ENCODE data around the gene JARID2. TPM values are rescaled to one million over a fixed set of nuclear protein-coding genes. Genes with fewer than 3 reads are reported as not detected.
A peak's percentile ranks its signal among the peaks of the same experiment; 100 is the strongest.

The JARID2 gene
- total and polyA plus RNA-seq, 9 of the 15 experiments (the other 6 are each of a cell fraction or from before 2014, with no cell fraction given): 5.0 to 29.0 (median 15.6) TPM

- TF ChIP-seq TFAM (CRISPR knock-in tag; conservative IDR thresholded peaks at IDR 0.05) (no peak), SMAD4 (CRISPR knock-in tag; conservative IDR thresholded peaks at IDR 0.05) (peak; percentile 61), DIDO1 (tag; IDR thresholded peaks at IDR 0.05; ENCODE audit: low read depth) (no peak), ZNF197 (CRISPR knock-in tag; IDR thresholded peaks at IDR 0.05; ENCODE audit: low read depth) (no peak; the same call in 1 of the 2 replicates), ZFP1 (CRISPR knock-in tag; IDR thresholded peaks at IDR 0.05) (no peak), ELF2 (CRISPR knock-in tag; IDR thresholded peaks at IDR 0.05) (0 out of 2 replicates have a peak, but pooled peaks have one; percentile 16), ESRRB (CRISPR knock-in tag; IDR thresholded peaks at IDR 0.05; ENCODE audit: borderline replicate concordance) (no peak), CTBP1 (IDR thresholded peaks at IDR 0.05; ENCODE audit: borderline replicate concordance) (peak; percentile 47; the same call in 1 of the 2 replicates), CBFA2T2 (conservative IDR thresholded peaks at IDR 0.05) (peak; percentile 42; the same call in 1 of the 2 replicates), ZNF175 (CRISPR knock-in tag; IDR thresholded peaks at IDR 0.05; ENCODE audit: low read depth) (peak; percentile 66; the same call in 1 of the 2 replicates), C11orf30 (IDR thresholded peaks at IDR 0.05; ENCODE audit: low read depth) (peak; percentile 35; the same call in 1 of the 2 replicates), RAD21 (CRISPR knock-in tag; conservative IDR thresholded peaks at IDR 0.05 in 1 of 2, IDR thresholded peaks at IDR 0.05 in 1 of 2) (peak in 1 of 2 experiments; percentile 48; a peak in 2 of 4 replicates), ZNF274 (IDR thresholded peaks at IDR 0.05; ENCODE audit: borderline replicate concordance, low read depth, low read length) (no peak), ZNF668 (CRISPR knock-in tag; IDR thresholded peaks at IDR 0.05) (no peak), ATF4 (CRISPR knock-in tag; IDR thresholded peaks at IDR 0.05) (no peak), CBX5 (IDR thresholded peaks at IDR 0.05; ENCODE audit: borderline replicate concordance, low read depth) (no peak), KLF13 (tag; IDR thresholded peaks at IDR 0.05; ENCODE audit: borderline replicate concordance, low read depth) (0 out of 2 replicates have a peak, but pooled peaks have one; percentile 31), ATF3 (IDR thresholded peaks at IDR 0.05) (peak; percentile 80), ATF3 (CRISPR knock-in tag; conservative IDR thresholded peaks at IDR 0.05) (no peak), PHTF2 (CRISPR knock-in tag; IDR thresholded peaks at IDR 0.05) (no peak), BRD9 (IDR thresholded peaks at IDR 0.05; ENCODE audit: low read depth, partially characterized antibody) (peak; percentile 89), ZBTB1 (CRISPR knock-in tag; IDR thresholded peaks at IDR 0.05; ENCODE audit: borderline replicate concordance, low read depth) (no peak), CHCHD3 (CRISPR knock-in tag; IDR thresholded peaks at IDR 0.05) (no peak), SMAD1 (IDR thresholded peaks at IDR 0.05; ENCODE audit: low read depth, low read length, partially characterized antibody) (no peak), TCF7 (IDR thresholded peaks at IDR 0.05; ENCODE audit: borderline replicate concordance) (0 out of 2 replicates have a peak, but pooled peaks have one; percentile 16), ZNF140 (CRISPR knock-in tag; IDR thresholded peaks at IDR 0.05) (no peak)
These were observed 323.4 kb downstream of the JARID2 start (continued) for GRCh38 chr6:15569035-15569995.

All from K562 (cell line).